Measurements from ENCODE around the gene PRSS21. TPM values are rescaled to one million over a fixed set of nuclear protein-coding genes. Genes with fewer than 3 reads are reported as not detected.

Gene PRSS21
- total RNA-seq, 1 experiment from 2014 or later, result not detected

DNA sequence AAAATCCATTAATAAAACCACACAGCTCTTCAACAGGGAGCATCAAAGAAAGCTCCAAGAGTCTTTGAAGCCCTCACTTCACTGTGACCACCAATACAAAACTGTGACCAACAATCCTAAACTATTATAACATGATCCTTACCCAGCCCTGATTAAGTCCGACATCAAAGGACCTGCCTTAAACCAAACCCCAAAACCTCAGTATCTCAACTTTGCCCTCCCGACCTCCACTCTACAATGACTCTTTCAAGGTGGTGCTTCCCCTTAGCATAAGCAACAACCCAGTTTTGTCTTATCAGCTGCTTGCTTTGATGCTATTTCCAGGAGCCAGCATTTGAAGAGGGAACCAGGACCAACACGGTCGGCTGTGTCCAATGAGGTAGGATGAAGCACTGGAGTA is 49.4 kb downstream of the PRSS21 start:
- no peaks in the 10 kb centered on the region for H3K4me1 Mint-ChIP-seq (ENCODE audit: low read depth, unreplicated experiment)
- BruUV-seq (replicated peaks), result no TSS peak
- TF ChIP-seq, protein P1, sequence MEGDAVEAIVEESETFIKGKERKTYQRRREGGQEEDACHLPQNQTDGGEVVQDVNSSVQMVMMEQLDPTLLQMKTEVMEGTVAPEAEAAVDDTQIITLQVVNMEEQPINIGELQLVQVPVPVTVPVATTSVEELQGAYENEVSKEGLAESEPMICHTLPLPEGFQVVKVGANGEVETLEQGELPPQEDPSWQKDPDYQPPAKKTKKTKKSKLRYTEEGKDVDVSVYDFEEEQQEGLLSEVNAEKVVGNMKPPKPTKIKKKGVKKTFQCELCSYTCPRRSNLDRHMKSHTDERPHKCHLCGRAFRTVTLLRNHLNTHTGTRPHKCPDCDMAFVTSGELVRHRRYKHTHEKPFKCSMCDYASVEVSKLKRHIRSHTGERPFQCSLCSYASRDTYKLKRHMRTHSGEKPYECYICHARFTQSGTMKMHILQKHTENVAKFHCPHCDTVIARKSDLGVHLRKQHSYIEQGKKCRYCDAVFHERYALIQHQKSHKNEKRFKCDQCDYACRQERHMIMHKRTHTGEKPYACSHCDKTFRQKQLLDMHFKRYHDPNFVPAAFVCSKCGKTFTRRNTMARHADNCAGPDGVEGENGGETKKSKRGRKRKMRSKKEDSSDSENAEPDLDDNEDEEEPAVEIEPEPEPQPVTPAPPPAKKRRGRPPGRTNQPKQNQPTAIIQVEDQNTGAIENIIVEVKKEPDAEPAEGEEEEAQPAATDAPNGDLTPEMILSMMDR (IDR thresholded peaks at IDR 0.05; ENCODE audit: unreplicated experiment), result no peak
- H3K9me3 Mint-ChIP-seq (ENCODE audit: low read depth, unreplicated experiment), result no peaks in the 10 kb centered on the region
- H3K27me3 Mint-ChIP-seq (ENCODE audit: unreplicated experiment), result no peaks in the 10 kb centered on the region
- H3K36me3 Mint-ChIP-seq (ENCODE audit: insufficient read depth, unreplicated experiment), result peaks cover 14% of the 10 kb centered on the region
- no peak overlapping the region for H3K4me3 Mint-ChIP-seq (ENCODE audit: low read depth, unreplicated experiment)
- CTCF ChIA-PET, result no interaction called here
- no peak overlapping the region for H3K27ac Mint-ChIP-seq (ENCODE audit: unreplicated experiment)
- no peak for DNase-seq
- intact Hi-C loops (cut with micrococcal nuclease; ENCODE audit: unreplicated experiment), result no loop called here

GRCh38 chr16:2867661-2867986 is 50.6 kb downstream of the PRSS21 start:
- H3K4me3 Mint-ChIP-seq (ENCODE audit: low read depth, unreplicated experiment), result peak overlapping the region; percentile 88
- no peaks in the 10 kb centered on the region for H3K27me3 Mint-ChIP-seq (ENCODE audit: unreplicated experiment)
- BruUV-seq (replicated peaks), result TSS peak; percentile 97
- H3K9me3 Mint-ChIP-seq (ENCODE audit: low read depth, unreplicated experiment), result no peaks in the 10 kb centered on the region
- intact Hi-C loops (cut with micrococcal nuclease; ENCODE audit: unreplicated experiment), result no loop called here
- H3K27ac Mint-ChIP-seq (ENCODE audit: unreplicated experiment), result peak overlapping the region; percentile 83
- no peaks in the 10 kb centered on the region for H3K4me1 Mint-ChIP-seq (ENCODE audit: low read depth, unreplicated experiment)
- CTCF ChIA-PET, result interaction anchor here (0.7 to 2.0 kb wide), 11 partner anchors 9 to 91 kb away, joined by 3 to 64 read pairs (median 3); partner anchors contain the start of genes FLYWCH2 and PRSS22
- TF ChIP-seq, protein P1 (IDR thresholded peaks at IDR 0.05; ENCODE audit: unreplicated experiment), result no peak
- no peak for DNase-seq
- peaks cover 14% of the 10 kb centered on the region for H3K36me3 Mint-ChIP-seq (ENCODE audit: insufficient read depth, unreplicated experiment)

DNA sequence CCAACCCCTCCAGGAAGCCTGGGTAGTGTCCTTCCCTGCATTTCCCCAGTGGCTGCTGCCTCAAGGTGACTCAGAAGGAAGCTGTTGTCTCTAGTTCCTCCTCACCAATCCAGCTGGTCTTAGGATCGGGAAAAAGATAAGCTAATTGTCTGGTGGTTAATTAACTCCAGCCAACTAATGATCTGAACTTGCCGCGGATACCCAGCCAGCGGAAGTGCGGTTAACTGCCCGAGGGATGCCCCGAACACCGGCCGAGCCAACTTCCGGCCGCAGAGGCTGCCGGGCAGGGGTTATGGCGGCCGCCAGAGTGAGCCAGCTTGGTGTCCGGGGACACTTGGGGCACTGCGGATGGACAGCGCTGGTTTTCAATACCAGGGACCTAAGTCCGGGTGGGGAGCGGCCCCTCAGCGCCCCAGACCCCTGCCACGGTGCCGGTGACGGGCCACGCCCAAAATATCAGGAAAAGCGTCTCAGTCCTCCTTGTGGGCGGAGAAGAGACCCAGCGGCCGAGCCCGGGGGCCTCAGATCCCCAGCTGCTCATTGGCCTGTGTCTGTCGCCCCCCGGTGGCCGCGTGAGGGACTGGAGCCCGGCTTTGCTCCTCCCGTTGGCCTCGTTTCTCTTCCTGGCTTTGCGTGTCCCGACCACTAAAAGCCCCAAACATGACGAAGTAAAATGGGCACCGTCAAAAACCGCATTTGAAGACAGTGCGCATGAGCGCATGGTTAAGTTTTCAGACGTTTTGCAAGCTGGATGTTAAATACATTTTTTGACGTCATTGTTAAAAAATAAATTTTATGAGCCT is 51.2 kb downstream of the PRSS21 start:
- CTCF ChIA-PET, result interaction anchor here (0.7 to 2.0 kb wide), 11 partner anchors 10 to 92 kb away, joined by 3 to 64 read pairs (median 3); partner anchors contain the start of genes FLYWCH2 and PRSS22
- H3K4me3 Mint-ChIP-seq (ENCODE audit: low read depth, unreplicated experiment), result peak overlapping the region; percentile 88
- TF ChIP-seq, protein P1 (IDR thresholded peaks at IDR 0.05; ENCODE audit: unreplicated experiment), result peak; percentile 97
- H3K36me3 Mint-ChIP-seq (ENCODE audit: insufficient read depth, unreplicated experiment), result peaks cover 14% of the 10 kb centered on the region
- no peaks in the 10 kb centered on the region for H3K27me3 Mint-ChIP-seq (ENCODE audit: unreplicated experiment)
- H3K4me1 Mint-ChIP-seq (ENCODE audit: low read depth, unreplicated experiment), result no peaks in the 10 kb centered on the region
- intact Hi-C loops (cut with micrococcal nuclease; ENCODE audit: unreplicated experiment), result loop anchor here (1.0 kb wide), 1 partner anchor 29 kb away; no protein-coding TSS in a partner anchor
- no peaks in the 10 kb centered on the region for H3K9me3 Mint-ChIP-seq (ENCODE audit: low read depth, unreplicated experiment)
- peak; percentile 99 for DNase-seq
- H3K27ac Mint-ChIP-seq (ENCODE audit: unreplicated experiment), result peak overlapping the region; percentile 83
- BruUV-seq (replicated peaks), result TSS peak; percentile 99

Other genes with a start within 250 kb of the PRSS21 start
- gene KCTD5, start 134.7 kb upstream of the PRSS21 start, total RNA-seq (2022), result 36.6 and 36.7 TPM in 2 replicates
- gene PRSS27, start 97.0 kb upstream of the PRSS21 start, total RNA-seq (2022), result 2.0 and 2.4 TPM in 2 replicates
- gene SRRM2, start 64.6 kb upstream of the PRSS21 start, total RNA-seq (2022), result 870 and 905 TPM in 2 replicates
- 269 TPM in 2 replicates for gene ELOB, start 40.0 kb upstream of the PRSS21 start, total RNA-seq (2022)
- gene PRSS33, start 29.7 kb upstream of the PRSS21 start, total RNA-seq (2022), result 7.9 and 13.2 TPM in 2 replicates
- gene PRSS41, start 18.8 kb upstream of the PRSS21 start, total RNA-seq (2022), result not detected in 2 replicates
- gene ZG16B, start 13.1 kb downstream of the PRSS21 start, total RNA-seq (2022), result 10.3 and 15.5 TPM in 2 replicates
- gene PRSS22, start 40.9 kb downstream of the PRSS21 start, total RNA-seq (2022), result 140 and 141 TPM in 2 replicates
- 10.8 and 13.0 TPM in 2 replicates for gene FLYWCH2, start 66.0 kb downstream of the PRSS21 start, total RNA-seq (2022)
- gene FLYWCH1, start 94.7 kb downstream of the PRSS21 start, total RNA-seq (2022), result 34.8 and 36.8 TPM in 2 replicates
- gene KREMEN2, start 147.0 kb downstream of the PRSS21 start, total RNA-seq (2022), result 0.51 TPM in 1 of 2 replicates, not detected in the other
- 51.0 and 56.0 TPM in 2 replicates for gene PAQR4, start 152.1 kb downstream of the PRSS21 start, total RNA-seq (2022)
- 91.2 and 107 TPM in 2 replicates for gene PKMYT1, start 163.2 kb downstream of the PRSS21 start, total RNA-seq (2022)
- 13.5 and 17.8 TPM in 2 replicates for gene CLDN9, start 195.7 kb downstream of the PRSS21 start, total RNA-seq (2022)
- 1.2 and 2.1 TPM in 2 replicates for gene CLDN6, start 200.9 kb downstream of the PRSS21 start, total RNA-seq (2022)
- 478 and 509 TPM in 2 replicates for gene TNFRSF12A, start 203.1 kb downstream of the PRSS21 start, total RNA-seq (2022)
- gene HCFC1R1, start 206.7 kb downstream of the PRSS21 start, total RNA-seq (2022), result 61.1 and 75.4 TPM in 2 replicates
- 50.8 and 54.4 TPM in 2 replicates for gene THOC6, start 206.8 kb downstream of the PRSS21 start, total RNA-seq (2022)
- gene BICDL2, start 219.7 kb downstream of the PRSS21 start, total RNA-seq (2022), result 59.4 and 70.9 TPM in 2 replicates
- 0.27 and 0.31 TPM in 2 replicates for gene MMP25, start 229.3 kb downstream of the PRSS21 start, total RNA-seq (2022)
- gene IL32, start 248.4 kb downstream of the PRSS21 start, total RNA-seq (2022), result 81.8 and 89.0 TPM in 2 replicates

All from Calu3 (cell line).